ENCODE data around the gene PRND.
"Not testable (repeated sequence)": the region's sequence is repeated elsewhere in the genome, so short reads cannot be mapped to it uniquely, and the experiment has no call there.

Gene PRND

GRCh38 chr20:4730780-4731179, 9.1 kb downstream of the PRND start:
- no peak for FAIRE-seq

DNA sequence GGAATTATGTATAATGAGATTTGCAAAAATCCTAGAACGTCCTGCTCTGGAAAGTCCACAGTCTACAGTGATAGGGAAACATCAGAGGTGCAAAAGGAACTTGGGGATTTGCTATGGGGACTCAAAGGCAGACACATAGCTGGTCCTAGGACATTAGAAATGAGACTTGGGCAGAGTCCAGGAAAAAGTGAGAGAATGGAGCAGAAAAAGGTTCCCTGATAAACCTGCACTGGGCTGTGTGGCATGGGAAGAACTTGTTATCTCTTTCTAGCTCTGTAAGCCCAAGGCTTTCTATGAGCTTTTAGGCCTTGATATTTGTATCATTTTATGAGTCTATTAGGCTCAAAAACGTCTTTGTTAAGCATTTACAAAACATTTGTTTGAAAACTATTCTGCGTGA, 15.2 kb downstream of the PRND start:
- DNase-seq (ENCODE audit: insufficient read length, low spot score) (no peak), FAIRE-seq (no peak)

More at GRCh38 chr20:4730780-4731179, 9.1 kb downstream of the PRND start:
- no peak for DNase-seq (ENCODE audit: insufficient read length, low spot score)

DNA sequence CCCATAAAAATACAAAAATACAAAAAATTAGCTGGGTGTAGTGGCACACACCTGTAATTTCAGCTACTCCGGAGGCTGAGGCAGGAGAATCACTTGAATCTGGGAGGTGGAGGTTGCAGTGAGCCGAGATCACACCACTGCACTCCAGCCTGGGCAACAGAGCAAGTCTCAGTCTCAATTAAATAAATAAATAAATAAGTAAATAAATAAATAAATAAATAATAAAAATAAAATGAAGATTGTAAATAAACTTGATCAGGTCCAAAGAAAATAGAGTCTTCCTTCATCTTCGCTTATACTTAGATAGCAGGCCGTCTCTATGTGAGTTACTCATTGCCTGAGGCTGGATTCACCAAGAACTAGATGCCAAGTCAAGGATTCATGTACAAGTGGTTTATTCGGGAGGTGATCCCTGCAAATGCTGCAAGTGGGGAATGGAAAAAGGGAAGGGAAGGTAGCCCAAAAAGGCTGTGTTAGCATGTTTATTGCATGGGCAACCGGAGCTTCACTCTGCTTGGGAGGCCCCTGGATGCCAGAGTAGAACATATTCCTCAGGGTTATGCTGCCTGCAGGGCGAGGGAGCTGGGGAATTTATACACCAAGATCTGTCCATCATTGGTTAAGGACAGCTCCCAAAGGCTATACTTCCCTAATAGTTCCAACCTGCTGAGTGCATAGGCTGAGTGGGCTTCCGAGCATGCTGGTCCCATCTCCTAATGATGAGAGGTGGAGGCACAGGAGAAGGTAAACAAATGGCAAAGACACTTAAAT, 16.3 kb downstream of the PRND start:
- no peak for FAIRE-seq
- no peak for DNase-seq (ENCODE audit: insufficient read length, low spot score)

DNA sequence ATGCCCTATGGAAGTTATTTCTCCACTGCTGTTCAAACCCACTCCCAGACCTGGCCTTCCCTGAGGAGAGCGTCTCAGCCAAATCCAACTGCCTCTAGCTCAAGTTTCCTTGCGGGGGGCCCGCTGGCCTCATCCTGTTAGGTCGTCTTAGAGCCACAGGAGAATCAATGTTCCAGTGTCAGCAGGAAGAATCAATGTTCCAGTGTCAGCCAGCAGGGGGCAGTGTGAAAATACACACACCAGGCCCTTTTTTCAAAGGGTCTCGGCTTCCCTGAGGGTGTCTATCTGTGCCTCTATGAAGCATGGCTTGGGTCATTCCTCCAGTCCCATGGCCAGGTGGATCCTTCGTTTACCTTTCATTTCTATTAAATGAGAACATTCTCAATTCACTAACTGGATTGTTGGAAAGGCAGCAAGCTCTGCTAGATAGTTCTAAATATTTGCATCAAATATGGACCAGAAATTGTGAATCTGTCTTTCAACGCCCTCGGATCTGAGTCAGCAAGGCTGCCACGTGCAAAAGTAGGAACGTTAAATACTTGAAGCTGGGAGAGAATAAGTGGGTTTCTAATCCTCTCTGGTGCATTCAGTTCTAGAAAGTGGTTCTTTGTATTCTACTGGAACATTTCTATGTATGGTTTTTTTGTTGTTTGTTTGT, 19.2 kb downstream of the PRND start:
- DNase-seq (ENCODE audit: insufficient read length, low spot score): no peak
- FAIRE-seq: peak; percentile 78

- DNase-seq (ENCODE audit: insufficient read length, low spot score) (no peak), FAIRE-seq (no peak)
Measured at GRCh38 chr20:4748847-4749246, 27.1 kb downstream of the PRND start.

DNA sequence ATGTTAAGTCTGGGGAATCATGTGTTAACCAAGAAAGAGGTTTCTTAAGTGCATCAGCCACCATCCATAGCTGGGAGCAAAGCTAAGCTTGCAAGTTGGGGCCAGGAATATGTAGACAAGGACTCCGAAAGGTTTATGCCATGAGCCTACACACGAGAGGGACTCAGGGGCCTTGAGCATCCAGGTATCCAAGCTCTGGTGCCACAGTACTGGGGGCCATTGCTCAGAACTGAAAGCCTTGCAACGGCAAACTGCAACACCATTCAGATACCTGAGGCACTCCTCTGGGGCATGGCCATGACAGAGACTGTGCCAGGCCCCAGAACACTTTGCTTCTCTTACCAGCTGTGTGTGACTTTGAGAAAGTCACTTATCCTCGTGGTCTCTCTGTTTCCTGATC, 27.6 kb downstream of the PRND start:
- FAIRE-seq (no peak), DNase-seq (ENCODE audit: insufficient read length, low spot score) (no peak)

- DNase-seq (ENCODE audit: insufficient read length, low spot score): no peak
- no peak for FAIRE-seq
Measured at GRCh38 chr20:4750381-4750780, 28.7 kb downstream of the PRND start.

- FAIRE-seq: not testable (repeated sequence)
Measured at GRCh38 chr20:4759100-4759884, 37.6 kb downstream of the PRND start.

GRCh38 chr20:4763261-4763660, 41.6 kb downstream of the PRND start:
- FAIRE-seq: no peak
- no peak for DNase-seq (ENCODE audit: insufficient read length, low spot score)

More at GRCh38 chr20:4759100-4759884, 37.6 kb downstream of the PRND start:
- DNase-seq (ENCODE audit: insufficient read length, low spot score): not testable (repeated sequence)

- FAIRE-seq: no peak
Measured at GRCh38 chr20:4763723-4764510, 42.2 kb downstream of the PRND start.

GRCh38 chr20:4764805-4765204, 43.1 kb downstream of the PRND start:
- FAIRE-seq (no peak), DNase-seq (ENCODE audit: insufficient read length, low spot score) (no peak)

More at GRCh38 chr20:4763723-4764510, 42.2 kb downstream of the PRND start:
- no peak for DNase-seq (ENCODE audit: insufficient read length, low spot score)

DNA sequence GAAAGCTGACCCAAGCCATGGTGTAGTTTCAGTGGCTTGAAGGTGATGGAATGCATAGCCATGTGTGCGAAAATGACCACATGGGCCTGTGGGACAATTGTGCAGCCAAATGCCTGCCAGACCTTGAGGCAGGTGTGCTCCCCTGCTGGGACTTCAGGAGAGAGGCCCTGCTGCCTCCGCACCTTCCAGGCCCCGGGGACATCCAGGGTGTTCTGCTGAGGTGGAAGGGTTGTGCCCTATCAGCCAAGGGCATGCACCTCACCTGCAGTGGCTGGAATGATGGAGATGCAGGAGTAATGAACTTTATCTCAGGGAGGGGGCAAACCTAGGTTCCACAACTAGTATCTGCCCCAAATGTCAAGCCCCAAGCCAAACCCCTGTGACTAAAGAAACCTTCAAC, 44.0 kb downstream of the PRND start:
- DNase-seq (ENCODE audit: insufficient read length, low spot score) (no peak), FAIRE-seq (no peak)

- DNase-seq (ENCODE audit: insufficient read length, low spot score) (no peak), FAIRE-seq (no peak)
Measured at GRCh38 chr20:4766631-4767030, 44.9 kb downstream of the PRND start.

GRCh38 chr20:4767084-4767483, 45.4 kb downstream of the PRND start:
- no peak for DNase-seq (ENCODE audit: insufficient read length, low spot score)
- no peak for FAIRE-seq

- DNase-seq (ENCODE audit: insufficient read length, low spot score) (no peak), FAIRE-seq (peak; percentile 11)
Measured at GRCh38 chr20:4769328-4769727, 47.6 kb downstream of the PRND start.

DNA sequence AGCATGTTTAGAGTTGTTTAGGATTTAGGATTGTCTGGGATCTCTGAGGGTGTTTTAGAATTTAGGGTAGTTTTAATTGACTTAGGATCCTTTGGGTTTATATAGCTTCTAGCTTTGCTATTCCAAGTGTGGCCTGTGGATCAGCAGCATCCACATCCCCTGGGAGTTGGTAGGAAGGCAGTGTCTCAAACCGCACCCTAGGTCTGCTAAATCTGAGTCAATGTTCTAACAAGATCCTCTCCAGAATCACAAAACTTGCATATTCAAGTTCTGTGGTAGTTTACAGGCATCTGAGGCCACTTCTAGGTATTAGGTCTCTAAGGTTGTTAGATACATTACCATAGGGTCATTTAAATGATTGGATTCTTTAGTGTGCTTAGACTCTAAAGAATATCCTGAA, 48.3 kb downstream of the PRND start:
- DNase-seq (ENCODE audit: insufficient read length, low spot score) (no peak), FAIRE-seq (no peak)

- no peak for FAIRE-seq
- no peak for DNase-seq (ENCODE audit: insufficient read length, low spot score)
Measured at GRCh38 chr20:4771004-4771403, 49.3 kb downstream of the PRND start.

- DNase-seq (ENCODE audit: insufficient read length, low spot score) (no peak), FAIRE-seq (no peak)
Measured at GRCh38 chr20:4772132-4772531, 50.4 kb downstream of the PRND start.

- FAIRE-seq; DNase-seq (ENCODE audit: insufficient read length, low spot score): not testable (repeated sequence)
Measured at GRCh38 chr20:4773014-4773413, 51.3 kb downstream of the PRND start.

- DNase-seq (ENCODE audit: insufficient read length, low spot score) (no peak), FAIRE-seq (no peak)
Measured at GRCh38 chr20:4773736-4774135, 52.0 kb downstream of the PRND start.

GRCh38 chr20:4774207-4774606, 52.5 kb downstream of the PRND start:
- no peak for DNase-seq (ENCODE audit: insufficient read length, low spot score)
- no peak for FAIRE-seq
